Activated CD8-positive, alpha-beta memory T cell treated with anti-CD3 and anti-CD28 coated beads for 24 hours (primary cell): Measurements from ENCODE around the gene SPESP1.

Experiments used
- DNase-seq: peaks from one replicate; pipeline ENCODE4 v3.0.0-alpha.2; 2020

SPESP1 gene

GRCh38 chr15:68993276-68993675, 63.0 kb downstream of the SPESP1 start:
- DNase-seq = no peak

- no peak for DNase-seq
Measured at GRCh38 chr15:68994149-68994548, 63.8 kb downstream of the SPESP1 start.

- DNase-seq = no peak
Measured at GRCh38 chr15:68994981-68995761, 64.8 kb downstream of the SPESP1 start.
